Measurements from ENCODE around the gene IGSF21. TPM values are rescaled to one million over a fixed set of nuclear protein-coding genes. Genes with fewer than 3 reads are reported as not detected.

IGSF21 gene
- total RNA-seq, 1 donor from 2014 or later: 3.2 TPM

DNA sequence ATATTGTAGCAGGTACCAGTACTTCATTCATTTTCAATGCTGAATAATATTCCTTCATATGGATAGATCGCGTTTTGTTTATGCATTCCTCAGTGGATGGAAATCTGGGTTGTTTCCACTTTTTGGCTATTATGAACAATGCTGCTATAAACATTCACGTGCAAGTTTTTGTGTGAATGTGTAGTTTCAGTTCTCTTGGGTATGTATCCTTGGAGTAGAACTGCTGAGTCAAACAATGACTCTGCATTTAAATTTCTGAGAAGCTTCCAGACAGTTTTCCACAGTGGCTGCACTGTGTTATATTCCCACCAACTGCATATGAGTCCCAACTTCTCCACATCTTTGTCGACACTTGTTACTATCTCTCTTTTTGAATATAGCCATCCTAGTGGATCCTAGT is 235.1 kb downstream of the IGSF21 start:
- intact Hi-C loops (cut with DNase I): no loop called here
- H3K4me3 ChIP-seq: no peak overlapping the region
- no peaks in the 10 kb centered on the region for H3K4me1 ChIP-seq
- H3K9me3 ChIP-seq: no peaks in the 10 kb centered on the region
- DNase-seq (ENCODE audit: extremely low spot score in 2 of 2): no peak
- no peak for TF ChIP-seq POLR2A (IDR thresholded peaks at IDR 0.05)
- TF ChIP-seq, protein P1, sequence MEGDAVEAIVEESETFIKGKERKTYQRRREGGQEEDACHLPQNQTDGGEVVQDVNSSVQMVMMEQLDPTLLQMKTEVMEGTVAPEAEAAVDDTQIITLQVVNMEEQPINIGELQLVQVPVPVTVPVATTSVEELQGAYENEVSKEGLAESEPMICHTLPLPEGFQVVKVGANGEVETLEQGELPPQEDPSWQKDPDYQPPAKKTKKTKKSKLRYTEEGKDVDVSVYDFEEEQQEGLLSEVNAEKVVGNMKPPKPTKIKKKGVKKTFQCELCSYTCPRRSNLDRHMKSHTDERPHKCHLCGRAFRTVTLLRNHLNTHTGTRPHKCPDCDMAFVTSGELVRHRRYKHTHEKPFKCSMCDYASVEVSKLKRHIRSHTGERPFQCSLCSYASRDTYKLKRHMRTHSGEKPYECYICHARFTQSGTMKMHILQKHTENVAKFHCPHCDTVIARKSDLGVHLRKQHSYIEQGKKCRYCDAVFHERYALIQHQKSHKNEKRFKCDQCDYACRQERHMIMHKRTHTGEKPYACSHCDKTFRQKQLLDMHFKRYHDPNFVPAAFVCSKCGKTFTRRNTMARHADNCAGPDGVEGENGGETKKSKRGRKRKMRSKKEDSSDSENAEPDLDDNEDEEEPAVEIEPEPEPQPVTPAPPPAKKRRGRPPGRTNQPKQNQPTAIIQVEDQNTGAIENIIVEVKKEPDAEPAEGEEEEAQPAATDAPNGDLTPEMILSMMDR (IDR thresholded peaks at IDR 0.05): no peak
- TF ChIP-seq POLR2AphosphoS5 (IDR thresholded peaks at IDR 0.05; ENCODE audit: insufficient read depth in 1 of 2, low read depth in 1 of 2): no peak
- no peak overlapping the region for H3K27ac ChIP-seq
- H3K27me3 ChIP-seq: no peaks in the 10 kb centered on the region
- no peaks in the 10 kb centered on the region for H3K36me3 ChIP-seq

DNA sequence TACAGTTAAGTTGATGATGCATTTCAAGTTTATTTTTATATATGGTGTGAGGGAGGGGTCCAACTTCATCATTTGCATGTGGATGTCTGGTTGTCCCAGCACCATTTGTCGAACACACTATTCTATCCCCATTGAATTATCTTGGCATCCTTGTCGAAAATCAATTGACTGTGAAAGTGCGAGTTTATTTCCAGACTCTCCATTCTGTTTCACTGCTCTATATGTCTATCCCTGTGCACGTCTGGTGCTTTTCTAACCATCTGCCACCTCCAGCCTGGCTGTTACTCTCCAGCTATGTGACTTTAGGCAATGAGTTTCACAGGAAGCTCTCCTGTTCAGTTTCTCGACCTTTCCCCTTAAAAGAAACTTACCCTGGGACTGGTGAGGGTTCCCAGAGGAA is 236.0 kb downstream of the IGSF21 start:
- Histone ChIP-seq H3K4me1 (no peaks in the 10 kb centered on the region), H3K9me3 (no peaks in the 10 kb centered on the region), H3K4me3 (no peak overlapping the region), H3K27ac (no peak overlapping the region), H3K36me3 (no peaks in the 10 kb centered on the region), H3K27me3 (no peaks in the 10 kb centered on the region)
- DNase-seq (ENCODE audit: extremely low spot score in 2 of 2): no peak
- TF ChIP-seq POLR2AphosphoS5 (IDR thresholded peaks at IDR 0.05; ENCODE audit: insufficient read depth in 1 of 2, low read depth in 1 of 2) (no peak), POLR2A (IDR thresholded peaks at IDR 0.05) (no peak)
- TF ChIP-seq, protein P1 (IDR thresholded peaks at IDR 0.05): no peak
- intact Hi-C loops (cut with DNase I): no loop called here

DNA sequence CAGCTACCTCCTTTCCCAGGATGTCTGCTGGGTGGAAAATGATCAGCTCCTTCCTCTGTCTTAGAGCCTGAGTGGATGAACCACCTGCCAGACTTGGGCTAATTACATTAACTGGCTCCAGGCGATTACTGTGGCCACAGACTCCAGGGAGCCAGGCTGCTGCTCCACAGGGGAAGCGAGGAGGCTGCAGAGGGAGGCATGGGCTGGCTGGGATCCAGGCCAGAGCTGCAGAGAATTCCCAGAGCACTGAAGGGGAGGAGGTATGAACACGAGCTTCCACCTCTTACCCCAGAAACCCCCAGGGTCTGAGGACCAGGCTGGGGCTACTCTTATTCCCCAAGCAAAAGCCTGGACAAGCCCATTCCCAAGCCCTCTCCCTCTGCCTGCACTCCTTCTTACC is 237.2 kb downstream of the IGSF21 start:
- Histone ChIP-seq H3K4me3 (no peak overlapping the region), H3K27ac (no peak overlapping the region), H3K36me3 (no peaks in the 10 kb centered on the region), H3K27me3 (no peaks in the 10 kb centered on the region), H3K4me1 (no peaks in the 10 kb centered on the region), H3K9me3 (no peaks in the 10 kb centered on the region)
- TF ChIP-seq POLR2AphosphoS5 (IDR thresholded peaks at IDR 0.05; ENCODE audit: insufficient read depth in 1 of 2, low read depth in 1 of 2): no peak
- TF ChIP-seq, protein P1 (IDR thresholded peaks at IDR 0.05): no peak
- no peak for TF ChIP-seq POLR2A (IDR thresholded peaks at IDR 0.05)
- intact Hi-C loops (cut with DNase I): no loop called here
- no peak for DNase-seq (ENCODE audit: extremely low spot score in 2 of 2)

DNA sequence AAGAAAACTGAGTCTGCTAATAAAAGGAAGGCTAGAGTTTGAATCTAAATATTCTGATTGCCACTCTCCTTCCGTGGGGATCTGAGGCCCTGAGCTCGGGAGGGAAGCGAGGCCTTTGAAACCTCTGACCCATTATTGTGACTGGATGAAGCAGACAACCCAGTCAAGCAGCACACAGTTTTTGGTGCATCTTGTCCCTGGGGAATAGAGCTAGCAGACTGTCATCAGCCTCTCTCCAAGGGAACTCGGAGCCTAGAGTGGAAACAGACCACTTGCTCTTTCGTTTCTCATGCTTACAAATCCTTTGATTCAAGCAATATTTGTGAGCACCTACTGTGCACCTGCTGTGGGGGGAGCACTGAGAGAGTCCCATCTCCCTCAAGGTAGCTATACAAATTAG is 240.0 kb downstream of the IGSF21 start:
- H3K27me3 ChIP-seq: no peaks in the 10 kb centered on the region
- H3K4me1 ChIP-seq: no peaks in the 10 kb centered on the region
- TF ChIP-seq POLR2A (IDR thresholded peaks at IDR 0.05) (no peak), POLR2AphosphoS5 (IDR thresholded peaks at IDR 0.05; ENCODE audit: insufficient read depth in 1 of 2, low read depth in 1 of 2) (no peak)
- TF ChIP-seq, protein P1 (IDR thresholded peaks at IDR 0.05): no peak
- H3K36me3 ChIP-seq: no peaks in the 10 kb centered on the region
- H3K4me3 ChIP-seq: no peak overlapping the region
- no peaks in the 10 kb centered on the region for H3K9me3 ChIP-seq
- intact Hi-C loops (cut with DNase I): no loop called here
- DNase-seq (ENCODE audit: extremely low spot score in 2 of 2): no peak
- H3K27ac ChIP-seq: no peak overlapping the region

DNA sequence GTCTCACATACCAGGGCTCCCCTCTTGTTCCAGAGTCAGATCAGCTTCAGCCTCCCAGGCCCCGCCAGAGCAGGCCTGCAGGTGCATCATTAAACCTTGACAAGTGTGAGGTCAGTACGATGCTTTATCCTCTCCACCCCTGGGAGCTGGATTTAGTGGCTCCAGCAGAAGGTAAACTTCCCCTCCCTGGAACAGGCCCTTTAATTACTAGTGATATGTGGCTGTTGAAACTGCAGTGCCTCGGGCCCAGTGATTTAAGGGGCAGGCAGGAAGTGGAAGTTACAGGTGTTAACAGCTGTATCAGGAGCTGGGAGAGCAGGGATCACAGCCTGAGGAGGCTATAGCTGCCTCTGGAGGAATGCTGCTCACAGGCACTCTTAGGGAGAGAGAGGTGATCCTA is 240.8 kb downstream of the IGSF21 start:
- intact Hi-C loops (cut with DNase I): no loop called here
- H3K27me3 ChIP-seq: no peaks in the 10 kb centered on the region

More for the DNA sequence above, 240.8 kb downstream of the IGSF21 start:
- Histone ChIP-seq H3K9me3 (no peaks in the 10 kb centered on the region), H3K4me1 (no peaks in the 10 kb centered on the region), H3K4me3 (no peak overlapping the region), H3K36me3 (no peaks in the 10 kb centered on the region), H3K27ac (no peak overlapping the region)
- no peak for DNase-seq (ENCODE audit: extremely low spot score in 2 of 2)
- TF ChIP-seq POLR2AphosphoS5 (IDR thresholded peaks at IDR 0.05; ENCODE audit: insufficient read depth in 1 of 2, low read depth in 1 of 2) (no peak), POLR2A (IDR thresholded peaks at IDR 0.05) (no peak)
- TF ChIP-seq, protein P1 (IDR thresholded peaks at IDR 0.05): no peak

Measured in vagina (tissue), 2 donors.